Common myeloid progenitor, CD34-positive (primary cell): ENCODE measurements around the gene SPDYC.

ENCODE experiments used
- CTCF ChIA-PET: fragments of 350-600 bp; sonication (Branson Sonifier 250); formaldehyde crosslinking; loops from one replicate; lab custom pipeline; 2021; ENCODE audit warnings: antibody characterized with exemption; lab: Charles Lee
- POLR2A ChIA-PET: fragments of 350-600 bp; sonication (Branson Sonifier 250); formaldehyde crosslinking; loops from one replicate; lab custom pipeline; 2021; ENCODE audit warnings: antibody characterized with exemption; lab: Charles Lee
- DNase-seq, 3 donors: peaks; one replicate each; pipeline versions ENCODE4 v3.0.0 to v3.0.0-alpha.2; 2013
- H3K27ac ChIP-seq, 2 experiments: 1 replicate in 1 of 2; 2 replicates in 1 of 2; pipeline ENCODE4 v1.7.0; 2013; ENCODE audit warnings: inconsistent platforms in 2 of 2, low read length in 2 of 2, mild to moderate bottlenecking in 2 of 2, low read depth in 1 of 2, moderate library complexity in 1 of 2; ENCODE audit not compliant: severe bottlenecking in 2 of 2, insufficient read depth in 1 of 2, poor library complexity in 1 of 2
- H3K27me3 ChIP-seq, 5 experiments: replicated peaks in 2 of 5; 1 replicate in 3 of 5; 2 replicates in 2 of 5; pipeline versions ENCODE4 v1.6.1 to v1.7.0; 2013; ENCODE audit warnings: low read length in 4 of 5, mild to moderate bottlenecking in 2 of 5, moderate library complexity in 2 of 5, inconsistent platforms in 1 of 5; ENCODE audit not compliant: insufficient read depth in 5 of 5, control insufficient read depth in 4 of 5
- H3K36me3 ChIP-seq, 4 experiments: 1 replicate in 2 of 4; 2 replicates in 2 of 4; pipeline versions ENCODE4 v1.6.1 to v1.7.0; 2013; ENCODE audit warnings: low read length in 3 of 4, control low read depth in 1 of 4, mild to moderate bottlenecking in 1 of 4; ENCODE audit not compliant: control insufficient read depth in 4 of 4, insufficient read depth in 4 of 4
- H3K4me1 ChIP-seq, 4 experiments: 1 replicate in 3 of 4; 2 replicates in 1 of 4; pipeline versions ENCODE4 v1.6.1 to v1.7.1; 2013; ENCODE audit warnings: low read length in 3 of 4, mild to moderate bottlenecking in 3 of 4, control low read depth in 1 of 4, inconsistent platforms in 1 of 4, moderate library complexity in 1 of 4; ENCODE audit not compliant: control insufficient read depth in 4 of 4, insufficient read depth in 4 of 4; ENCODE audit errors: control extremely low read depth in 1 of 4
- H3K4me3 ChIP-seq, 7 experiments: 1 replicate in 4 of 7; 2 replicates in 3 of 7; pipeline versions ENCODE4 v1.5.1 to v1.7.0; 2013; ENCODE audit warnings: mild to moderate bottlenecking in 7 of 7, low read length in 6 of 7, moderate library complexity in 6 of 7, inconsistent platforms in 2 of 7, low read depth in 2 of 7, control low read depth in 1 of 7; ENCODE audit not compliant: insufficient read depth in 4 of 7, control insufficient read depth in 1 of 7; ENCODE audit errors: extremely low read depth in 1 of 7
- H3K9me3 ChIP-seq, 5 experiments: 1 replicate in 4 of 5; 2 replicates in 1 of 5; pipeline versions ENCODE4 v1.6.1 to v1.7.1; 2013; ENCODE audit warnings: low read length in 4 of 5, mild to moderate bottlenecking in 2 of 5, inconsistent platforms in 1 of 5, low read depth in 1 of 5, moderate library complexity in 1 of 5; ENCODE audit not compliant: control insufficient read depth in 4 of 5, insufficient read depth in 2 of 5; ENCODE audit errors: control extremely low read depth in 1 of 5
- WGBS: methylation state at CpG from one replicate; pipeline ENCODE4 v1.1.5; 2013; ENCODE audit not compliant: insufficient coverage; 5-methylcytosine and 5-hydroxymethylcytosine counted together

The SPDYC gene

GRCh38 chr11:65185171-65185570, 15.1 kb downstream of the SPDYC start:
- no peak overlapping the region for H3K4me3 ChIP-seq
- no peak for DNase-seq
- H3K9me3 ChIP-seq, result no peaks in the 10 kb centered on the region
- H3K4me1 ChIP-seq, result peaks cover 0 to 25% (median 20%) of the 10 kb centered on the region in 4 experiments
- POLR2A ChIA-PET, result no interaction called here
- CTCF ChIA-PET, result interaction anchor here (1.0 to 1.9 kb wide), 9 partner anchors 11 to 171 kb away, joined by 3 to 6 read pairs (median 4); partner anchors contain the start of gene ARL2
- peaks cover 11 to 62% (median 50%) of the 10 kb centered on the region in 4 experiments for H3K36me3 ChIP-seq
- no peaks in the 10 kb centered on the region for H3K27me3 ChIP-seq
- 100% methylated on average over 1 of the region's 2 CpGs for whole genome bisulfite sequencing
- no peak overlapping the region for H3K27ac ChIP-seq

DNA sequence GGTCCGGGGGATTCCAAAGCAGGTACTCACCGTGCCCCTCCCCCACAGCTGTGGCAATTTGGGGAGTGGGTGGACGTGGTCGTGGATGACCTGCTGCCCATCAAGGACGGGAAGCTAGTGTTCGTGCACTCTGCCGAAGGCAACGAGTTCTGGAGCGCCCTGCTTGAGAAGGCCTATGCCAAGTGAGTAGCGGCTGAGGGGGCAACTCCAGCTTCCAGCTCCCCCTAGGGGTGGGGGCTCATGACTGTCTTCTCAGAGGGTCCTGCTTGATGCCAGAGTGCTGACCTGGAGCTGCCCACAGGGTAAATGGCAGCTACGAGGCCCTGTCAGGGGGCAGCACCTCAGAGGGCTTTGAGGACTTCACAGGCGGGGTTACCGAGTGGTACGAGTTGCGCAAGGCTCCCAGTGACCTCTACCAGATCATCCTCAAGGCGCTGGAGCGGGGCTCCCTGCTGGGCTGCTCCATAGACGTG, 15.9 kb downstream of the SPDYC start:
- peaks cover 11 to 68% (median 56%) of the 10 kb centered on the region in 4 experiments for H3K36me3 ChIP-seq

GRCh38 chr11:65186701-65187100, 16.7 kb downstream of the SPDYC start:
- H3K27me3 ChIP-seq, result no peaks in the 10 kb centered on the region
- no peak for DNase-seq
- H3K27ac ChIP-seq, result no peak overlapping the region
- no peaks in the 10 kb centered on the region for H3K9me3 ChIP-seq
- H3K4me1 ChIP-seq, result peaks cover 0 to 15% (median 12%) of the 10 kb centered on the region in 4 experiments
- WGBS, result 97% methylated on average over 9 of the region's 9 CpGs
- CTCF ChIA-PET, result interaction anchor here (0.6 to 1.6 kb wide), 4 partner anchors 11 to 638 kb away, joined by 3 to 6 read pairs (median 3); partner anchors contain the start of gene ARL2
- no peak overlapping the region for H3K4me3 ChIP-seq
- POLR2A ChIA-PET, result no interaction called here
- peaks cover 11 to 73% (median 56%) of the 10 kb centered on the region in 4 experiments for H3K36me3 ChIP-seq

More for the DNA sequence above, 15.9 kb downstream of the SPDYC start:
- CTCF ChIA-PET, result interaction anchor here (0.6 to 1.9 kb wide), 13 partner anchors 11 to 637 kb away, joined by 3 to 6 read pairs (median 3); partner anchors contain the start of gene ARL2
- H3K4me3 ChIP-seq, result no peak overlapping the region
- peak in 2 of 3 donors; percentile 32 to 36 for DNase-seq
- no peaks in the 10 kb centered on the region for H3K27me3 ChIP-seq
- no peak overlapping the region for H3K27ac ChIP-seq
- H3K4me1 ChIP-seq, result peaks cover 0 to 17% (median 13%) of the 10 kb centered on the region in 4 experiments
- no peaks in the 10 kb centered on the region for H3K9me3 ChIP-seq
- POLR2A ChIA-PET, result no interaction called here
- 93% methylated on average over 12 of the region's 18 CpGs for WGBS

GRCh38 chr11:65187146-65187675, 17.2 kb downstream of the SPDYC start:
- DNase-seq, result no peak
- H3K27me3 ChIP-seq, result no peaks in the 10 kb centered on the region
- peaks cover 11 to 78% (median 58%) of the 10 kb centered on the region in 4 experiments for H3K36me3 ChIP-seq
- POLR2A ChIA-PET, result no interaction called here
- peaks cover 0 to 13% (median 10%) of the 10 kb centered on the region in 4 experiments for H3K4me1 ChIP-seq
- H3K27ac ChIP-seq, result no peak overlapping the region
- CTCF ChIA-PET, result interaction anchor here (1.3 kb wide), 1 partner anchor 18 kb away, joined by 4 read pairs; no protein-coding TSS in a partner anchor
- no peak overlapping the region for H3K4me3 ChIP-seq
- WGBS, result 86% methylated on average over 3 of the region's 6 CpGs
- H3K9me3 ChIP-seq, result no peaks in the 10 kb centered on the region

GRCh38 chr11:65187971-65188461, 18.0 kb downstream of the SPDYC start:
- H3K4me3 ChIP-seq, result no peak overlapping the region
- CTCF ChIA-PET, result interaction anchor here (1.3 kb wide), 1 partner anchor 17 kb away, joined by 4 read pairs; no protein-coding TSS in a partner anchor
- WGBS, result 99% methylated on average over 19 of the region's 20 CpGs
- H3K27me3 ChIP-seq, result no peaks in the 10 kb centered on the region
- no peak for DNase-seq
- no peak overlapping the region for H3K27ac ChIP-seq
- H3K4me1 ChIP-seq, result peaks cover 0 to 5% (median 2%) of the 10 kb centered on the region in 4 experiments
- POLR2A ChIA-PET, result no interaction called here
- no peaks in the 10 kb centered on the region for H3K9me3 ChIP-seq
- H3K36me3 ChIP-seq, result peaks cover 11 to 80% (median 59%) of the 10 kb centered on the region in 4 experiments

GRCh38 chr11:65188486-65188885, 18.5 kb downstream of the SPDYC start:
- POLR2A ChIA-PET, result no interaction called here
- no peaks in the 10 kb centered on the region for H3K4me1 ChIP-seq
- WGBS, result 98% methylated on average over 17 of the region's 18 CpGs

GRCh38 chr11:65189191-65189590, 19.2 kb downstream of the SPDYC start:
- CTCF ChIA-PET, result no interaction called here
- Histone ChIP-seq H3K27me3 (no peaks in the 10 kb centered on the region), H3K36me3 (peaks cover 11 to 79% (median 55%) of the 10 kb centered on the region in 4 experiments), H3K4me3 (no peak overlapping the region), H3K27ac (no peak overlapping the region), H3K4me1 (no peaks in the 10 kb centered on the region), H3K9me3 (no peaks in the 10 kb centered on the region)
- WGBS, result 89% methylated on average over 10 of the region's 10 CpGs
- DNase-seq, result no peak
- POLR2A ChIA-PET, result no interaction called here

More at GRCh38 chr11:65188486-65188885, 18.5 kb downstream of the SPDYC start:
- Histone ChIP-seq H3K27me3 (no peaks in the 10 kb centered on the region), H3K4me3 (no peak overlapping the region), H3K27ac (no peak overlapping the region), H3K9me3 (no peaks in the 10 kb centered on the region), H3K36me3 (peaks cover 11 to 80% (median 58%) of the 10 kb centered on the region in 4 experiments)
- CTCF ChIA-PET, result interaction anchor here (1.3 kb wide), 1 partner anchor 17 kb away, joined by 4 read pairs; no protein-coding TSS in a partner anchor
- no peak for DNase-seq
